VCaP (cell line): Measurements from ENCODE around the gene SHMT2.

Source experiments
- H3K27ac ChIP-seq: fragments of 450-650 bp; 2 replicates; pipeline ENCODE4 v1.5.1; 2017
- CTCF ChIP-seq: fragments of 450-650 bp; conservative IDR thresholded peaks from 2 replicates; pipeline ENCODE4 v1.5.1; 2017; ENCODE audit warnings: mild to moderate bottlenecking, moderate library complexity

The SHMT2 gene

GRCh38 chr12:57254506-57255280, 25.2 kb downstream of the SHMT2 start:
- no peak overlapping the region for H3K27ac ChIP-seq
- no peak for TF ChIP-seq CTCF

- no peak overlapping the region for H3K27ac ChIP-seq
- no peak for TF ChIP-seq CTCF
These were observed 26.4 kb downstream of the SHMT2 start for GRCh38 chr12:57255916-57256315.

GRCh38 chr12:57258977-57259970, 29.8 kb downstream of the SHMT2 start:
- no peak for TF ChIP-seq CTCF
- no peak overlapping the region for H3K27ac ChIP-seq

- TF ChIP-seq CTCF = no peak
- no peak overlapping the region for H3K27ac ChIP-seq
These were observed 30.9 kb downstream of the SHMT2 start for GRCh38 chr12:57260366-57260765.

- no peak for TF ChIP-seq CTCF
- no peak overlapping the region for H3K27ac ChIP-seq
These were observed 31.9 kb downstream of the SHMT2 start for GRCh38 chr12:57261428-57261865.

GRCh38 chr12:57262126-57262822, 32.8 kb downstream of the SHMT2 start:
- TF ChIP-seq CTCF = no peak
- no peak overlapping the region for H3K27ac ChIP-seq

GRCh38 chr12:57263096-57263495, 33.6 kb downstream of the SHMT2 start:
- no peak overlapping the region for H3K27ac ChIP-seq
- no peak for TF ChIP-seq CTCF
